ENCODE measurements around the gene PGM1.

PGM1 gene

DNA sequence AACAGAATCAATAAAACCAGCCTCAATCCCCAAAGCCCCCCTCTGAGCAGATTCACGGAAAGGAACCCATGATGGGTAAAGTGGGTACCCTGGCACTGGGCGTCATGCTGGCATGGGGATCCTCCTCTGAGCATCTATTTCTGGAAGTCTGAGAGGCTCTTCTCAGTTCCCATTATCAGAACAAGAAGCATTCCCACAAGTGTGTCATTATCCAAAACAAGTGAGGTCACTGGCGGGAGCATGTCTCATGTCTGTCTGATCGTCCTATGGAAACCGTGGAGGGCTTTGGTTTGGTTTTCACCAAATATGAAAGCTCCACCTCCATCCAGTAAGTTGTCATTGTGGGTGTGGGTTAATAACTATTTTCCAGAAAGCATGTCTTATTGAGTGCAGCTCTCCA is 70.7 kb downstream of the PGM1 start:
- DNase-seq (ENCODE audit: low read depth in 1 of 2, low spot score in 1 of 2): no peak

DNA sequence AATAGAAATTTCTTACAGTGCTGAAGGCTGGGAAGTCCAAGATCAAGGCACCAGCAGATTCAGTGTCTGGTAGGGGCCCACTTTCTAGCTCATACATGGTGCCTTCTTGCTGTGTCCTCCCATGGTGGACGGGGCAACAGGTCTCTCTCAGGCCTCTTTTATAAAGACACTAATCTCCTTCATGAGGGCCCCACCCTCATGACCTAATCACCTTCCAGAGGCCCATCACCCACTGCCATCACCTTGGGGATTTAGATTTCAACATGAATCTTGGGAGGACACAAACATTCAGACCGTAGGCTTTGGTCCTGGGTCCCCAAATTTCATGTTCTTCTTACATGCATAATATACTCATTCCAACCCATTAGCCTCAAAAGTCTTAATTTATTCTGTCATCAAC is 71.5 kb downstream of the PGM1 start:
- no peak for DNase-seq (ENCODE audit: low read depth in 1 of 2, low spot score in 1 of 2)

DNA sequence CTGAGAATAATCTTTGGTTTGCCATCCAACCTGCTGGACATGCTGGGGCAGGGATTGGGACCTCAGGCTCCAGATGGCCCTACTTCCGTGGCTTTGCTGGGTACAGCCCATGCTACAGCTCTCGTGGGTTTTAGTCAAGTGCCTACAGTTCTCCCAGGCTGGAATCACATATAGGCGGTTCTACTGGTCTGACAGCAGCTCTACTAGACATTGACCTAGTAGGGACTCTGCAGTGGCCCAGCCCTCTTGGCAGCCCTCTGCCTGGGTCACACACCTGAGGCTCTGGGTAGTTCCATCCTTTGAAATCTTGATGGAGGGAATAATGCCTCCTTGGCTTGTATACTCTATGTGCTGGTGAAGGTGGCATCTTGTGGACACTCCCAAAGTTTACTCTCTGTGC is 72.2 kb downstream of the PGM1 start:
- no peak for DNase-seq (ENCODE audit: low read depth in 1 of 2, low spot score in 1 of 2)

DNA sequence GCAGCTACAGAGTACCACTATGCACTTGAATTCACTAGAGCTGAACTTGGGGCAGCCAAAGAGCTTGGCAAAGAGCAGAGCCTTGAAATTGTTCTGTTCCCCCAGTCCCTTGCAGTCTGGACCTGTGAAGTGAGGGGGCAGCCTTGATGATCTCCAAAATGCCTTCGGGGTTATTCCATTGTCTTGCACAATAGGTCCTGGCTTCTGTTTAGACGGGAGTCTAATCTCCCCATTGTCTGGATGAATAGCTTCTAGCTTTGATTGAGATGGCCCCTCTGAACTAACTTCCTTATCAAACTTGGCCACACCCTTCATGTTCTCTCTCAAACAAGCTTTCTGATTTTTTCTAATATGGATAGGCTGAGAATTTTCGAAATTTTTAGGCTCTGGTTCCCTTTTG is 72.6 kb downstream of the PGM1 start:
- DNase-seq (ENCODE audit: low read depth in 1 of 2, low spot score in 1 of 2): no peak

DNA sequence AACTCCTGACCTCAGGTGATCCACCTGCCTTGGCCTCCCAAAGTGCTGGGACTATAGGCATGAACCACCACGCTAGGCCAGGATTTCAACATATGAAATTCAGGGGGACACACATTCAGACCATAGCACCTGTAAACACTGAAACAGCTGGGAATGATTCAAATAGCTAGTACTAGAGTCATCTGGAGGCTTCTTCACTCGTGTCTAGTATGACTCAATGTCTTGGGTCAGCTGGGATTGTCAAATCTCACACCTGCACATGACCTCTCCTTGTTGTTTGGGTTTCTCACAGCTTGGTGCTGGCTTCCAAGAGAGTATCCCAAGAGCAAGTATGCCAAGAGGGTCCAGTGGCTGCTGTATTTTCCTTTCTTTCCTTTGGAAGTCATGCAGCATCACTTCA is 75.1 kb downstream of the PGM1 start:
- DNase-seq (ENCODE audit: low read depth in 1 of 2, low spot score in 1 of 2): no peak

DNA sequence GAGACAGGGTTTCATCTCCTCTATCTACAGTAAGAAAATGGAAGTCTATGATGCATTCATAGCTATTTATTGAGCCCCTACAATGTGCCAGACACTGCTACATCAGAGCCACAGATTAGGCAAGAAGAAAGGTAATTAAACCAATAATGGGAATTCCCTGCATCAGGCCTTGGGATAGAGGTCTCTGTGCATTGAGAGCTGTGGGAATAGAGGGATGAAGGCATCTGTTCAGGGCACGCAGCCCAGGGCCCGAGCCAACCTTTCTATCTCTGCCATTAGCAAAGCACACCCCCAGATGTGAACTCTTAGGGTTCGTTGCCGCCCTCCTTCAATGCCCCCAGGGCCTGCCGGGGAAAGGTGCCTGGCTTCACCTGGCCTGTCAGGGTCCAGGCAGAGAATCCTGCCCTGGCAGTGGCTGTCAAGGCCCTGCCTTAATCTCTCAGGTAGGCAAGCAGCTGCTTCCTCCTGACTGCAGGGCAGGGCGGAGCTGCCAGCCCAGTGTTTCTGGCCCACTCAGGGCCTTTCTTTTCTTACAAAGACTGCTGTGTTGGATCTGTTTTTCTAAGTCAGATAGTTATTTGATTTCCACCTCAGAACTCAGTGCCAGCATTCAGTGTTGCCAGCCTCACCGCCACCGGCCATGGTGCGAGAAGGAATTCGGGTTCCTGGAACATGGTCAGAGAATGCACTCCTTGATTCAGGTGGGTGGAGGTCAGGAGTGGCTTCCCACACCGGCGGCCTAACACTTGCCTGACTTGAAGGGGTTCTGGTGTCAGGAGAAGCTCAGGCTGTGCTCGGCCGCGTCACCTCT is 76.1 kb downstream of the PGM1 start:
- DNase-seq (ENCODE audit: low read depth in 1 of 2, low spot score in 1 of 2): no peak

DNA sequence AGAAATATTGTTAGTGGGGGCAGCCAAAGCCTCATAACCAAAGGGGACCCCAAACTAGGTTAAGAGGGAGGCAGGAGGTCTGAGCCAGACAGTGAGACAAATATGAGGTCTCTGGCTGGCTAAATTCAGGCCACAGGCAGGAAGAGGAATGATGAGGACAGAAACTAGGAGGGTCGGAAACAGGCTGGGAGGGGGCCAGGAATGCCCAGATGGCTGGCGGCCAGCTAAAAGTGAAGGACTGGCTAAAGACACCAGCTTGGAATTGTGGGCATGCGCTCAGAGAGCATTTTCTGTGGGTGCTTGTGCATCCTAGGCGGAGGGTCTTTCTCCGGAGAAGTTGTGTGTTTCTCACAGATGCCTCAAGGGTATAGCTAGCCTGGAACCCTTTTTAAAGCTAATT is 77.0 kb downstream of the PGM1 start:
- DNase-seq (ENCODE audit: low read depth in 1 of 2, low spot score in 1 of 2): no peak

DNA sequence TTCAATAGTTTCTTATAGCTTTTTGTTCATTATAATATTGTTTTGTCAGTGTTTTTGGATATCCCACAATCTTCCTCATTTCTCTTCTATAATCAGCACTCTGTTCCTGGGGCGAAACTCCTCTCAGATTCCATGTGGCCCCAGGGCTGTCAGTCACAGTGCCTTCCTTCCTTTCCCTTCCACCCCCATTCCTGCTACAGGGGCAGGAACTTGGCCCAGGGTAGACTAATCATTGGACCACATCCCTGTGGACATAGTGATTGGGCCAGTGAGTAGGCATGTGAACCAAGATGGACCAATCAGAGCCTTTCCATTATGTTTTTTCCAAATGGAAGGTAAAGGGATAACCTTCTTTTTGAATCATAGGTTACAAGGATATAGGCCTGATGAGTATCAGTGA is 78.3 kb downstream of the PGM1 start:
- no peak for DNase-seq (ENCODE audit: low read depth in 1 of 2, low spot score in 1 of 2)

DNA sequence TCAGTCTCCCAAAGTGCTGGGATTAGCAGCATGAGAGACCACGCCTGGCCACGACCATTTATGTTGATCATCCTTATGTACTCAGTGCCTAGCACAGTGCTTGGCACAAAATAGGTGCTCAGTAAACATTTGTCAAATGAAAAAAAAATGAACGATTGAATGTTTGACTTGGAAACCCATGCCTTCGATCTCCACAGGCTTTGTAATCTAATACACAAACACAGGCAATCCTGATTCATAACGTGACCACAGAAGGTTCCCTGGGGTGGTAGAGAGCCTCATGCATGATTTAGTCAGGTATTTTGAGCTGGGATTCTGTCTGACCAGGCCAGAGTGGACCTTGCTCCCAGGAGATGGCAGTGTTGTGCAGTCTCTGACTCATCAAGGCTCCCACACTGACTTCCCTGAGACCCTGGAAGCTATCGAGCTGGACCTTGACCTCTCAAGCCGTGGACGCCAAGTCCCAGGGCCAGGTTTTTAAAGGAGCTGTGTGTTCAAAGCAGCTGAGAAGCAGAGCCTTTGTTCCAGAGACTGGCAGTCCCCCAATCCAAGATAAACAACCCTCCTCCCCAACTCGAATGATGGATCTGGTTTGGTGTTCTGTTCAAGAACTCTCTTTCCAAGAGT is 81.1 kb downstream of the PGM1 start:
- no peak for DNase-seq (ENCODE audit: low read depth in 1 of 2, low spot score in 1 of 2)

DNA sequence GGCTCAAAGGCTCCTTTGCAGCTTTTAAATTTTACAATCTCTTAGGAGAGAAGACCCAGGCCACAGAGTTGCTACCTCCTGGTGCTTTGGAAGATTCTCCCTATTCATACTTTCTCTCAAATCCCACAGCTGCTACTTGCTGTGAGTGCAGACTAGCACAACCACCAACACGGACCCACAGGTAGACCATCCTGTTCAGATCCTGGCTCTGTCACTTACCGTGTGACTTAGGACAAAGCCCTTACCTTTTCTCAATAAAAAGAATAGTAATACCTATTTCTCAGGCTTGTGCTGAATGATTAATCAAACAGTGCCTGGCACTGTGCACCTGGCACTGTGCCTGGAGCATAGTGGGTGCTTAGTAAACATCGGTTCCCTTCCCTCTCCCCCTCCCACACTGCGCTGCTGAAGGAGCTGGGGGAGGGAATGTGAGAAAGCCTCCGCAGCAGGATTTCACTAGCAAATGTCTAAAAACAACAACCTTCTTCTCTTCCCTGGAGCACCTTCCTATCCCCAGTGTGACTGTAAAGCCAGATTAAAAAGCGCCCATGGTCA is 81.7 kb downstream of the PGM1 start:
- DNase-seq (ENCODE audit: low read depth in 1 of 2, low spot score in 1 of 2): no peak

DNA sequence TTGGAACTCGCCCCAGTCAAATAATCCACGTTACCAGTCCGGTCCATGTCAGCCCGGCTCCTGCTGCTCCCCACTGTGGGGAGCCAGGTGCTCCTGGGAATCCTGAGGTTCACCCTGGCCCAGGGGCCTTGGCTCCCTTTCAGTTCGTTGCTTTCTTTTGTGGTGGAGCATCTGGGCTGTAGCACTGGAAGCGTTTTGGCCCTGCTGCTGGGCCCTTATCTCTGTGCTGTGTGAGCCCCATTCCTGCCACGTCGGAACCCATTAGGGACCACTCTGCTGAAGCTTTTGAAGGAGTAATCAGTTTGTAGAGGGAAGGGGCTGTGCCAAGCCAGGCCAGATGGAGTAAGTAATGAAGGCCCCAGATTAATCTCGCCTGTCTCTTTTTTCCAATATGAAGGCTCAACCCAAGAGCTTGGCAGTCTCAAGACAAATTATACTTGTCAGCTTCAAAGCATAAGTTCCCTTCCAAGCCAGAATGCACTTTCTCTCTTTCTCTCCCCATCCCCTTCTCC is 82.3 kb downstream of the PGM1 start:
- DNase-seq (ENCODE audit: low read depth in 1 of 2, low spot score in 1 of 2): no peak

DNA sequence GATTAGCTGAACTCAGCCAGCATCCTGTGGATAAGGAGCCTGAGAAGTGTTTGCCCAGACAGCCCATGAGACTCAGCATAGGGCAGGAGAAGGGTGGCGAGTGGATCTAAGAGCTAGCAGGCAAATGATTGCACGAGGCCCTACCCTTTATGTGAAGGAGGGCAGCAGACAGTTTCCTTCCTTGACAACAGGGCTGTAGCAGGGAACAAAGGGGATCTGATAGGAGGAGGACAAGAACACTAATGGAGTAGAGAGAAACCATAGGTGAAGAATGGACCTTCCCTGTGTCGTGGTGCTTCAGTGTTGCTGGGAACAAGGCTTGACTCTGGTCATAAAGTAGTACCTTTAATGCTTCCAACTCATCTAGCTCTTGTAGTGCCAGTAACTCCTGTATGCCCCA is 84.3 kb downstream of the PGM1 start:
- DNase-seq (ENCODE audit: low read depth in 1 of 2, low spot score in 1 of 2): no peak

DNA sequence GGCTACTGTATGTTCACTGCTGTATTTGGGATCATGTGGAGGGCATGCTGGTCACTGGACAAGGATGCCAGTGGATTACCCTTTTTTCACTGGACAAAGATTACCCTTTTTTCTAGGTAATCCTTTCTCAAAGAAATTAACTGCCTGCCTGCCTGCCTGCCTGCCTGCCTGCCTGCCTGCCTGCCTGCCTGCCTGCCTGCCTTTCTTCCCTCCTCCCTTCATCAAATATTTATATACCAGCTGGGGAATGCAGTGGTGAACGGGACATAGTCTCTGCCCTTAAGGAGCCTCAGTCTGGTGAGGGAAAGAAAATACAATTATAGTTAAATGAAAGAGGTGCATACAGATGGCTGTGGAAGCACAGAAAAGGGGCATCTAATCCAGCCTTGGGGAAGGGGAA is 85.0 kb downstream of the PGM1 start:
- no peak for DNase-seq (ENCODE audit: low read depth in 1 of 2, low spot score in 1 of 2)

DNA sequence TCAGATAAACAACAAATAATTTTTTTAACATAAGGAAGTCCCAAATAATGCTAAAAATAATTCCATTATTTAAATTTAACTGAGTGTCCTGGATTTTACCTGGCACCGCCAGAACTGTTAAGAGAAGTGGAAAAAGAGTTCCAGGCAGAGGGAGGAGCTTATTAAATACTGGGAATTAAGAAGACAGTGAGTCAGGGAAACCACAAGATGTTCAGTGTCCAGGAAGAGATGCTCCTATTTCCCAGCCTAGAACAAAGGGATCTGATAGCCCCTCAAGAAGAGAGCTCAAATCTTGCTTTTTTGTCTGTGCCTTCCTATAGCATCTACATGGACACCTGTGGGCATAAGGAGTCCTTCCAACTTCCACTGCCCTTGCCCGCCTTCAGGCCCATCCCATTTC is 85.9 kb downstream of the PGM1 start:
- no peak for DNase-seq (ENCODE audit: low read depth in 1 of 2, low spot score in 1 of 2)

DNA sequence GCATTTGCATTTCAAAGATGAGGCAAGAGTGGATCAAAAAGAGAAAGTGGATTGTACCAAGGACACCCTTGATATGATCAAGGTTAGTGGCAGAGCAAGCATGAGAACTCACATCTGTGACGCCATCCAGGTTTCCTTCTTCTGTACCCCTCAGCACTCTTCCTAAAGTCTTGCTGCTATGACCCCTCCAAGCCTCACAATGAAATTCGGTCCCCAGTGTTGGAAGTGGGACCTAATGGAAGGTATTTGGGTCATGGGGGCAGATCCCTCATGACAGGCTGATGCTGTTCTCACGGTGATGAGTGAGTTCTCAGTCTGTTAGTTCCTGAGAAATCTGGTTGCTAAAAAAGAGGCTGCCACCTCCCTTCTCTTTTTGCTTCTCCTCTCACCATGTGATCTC is 86.4 kb downstream of the PGM1 start:
- no peak for DNase-seq (ENCODE audit: low read depth in 1 of 2, low spot score in 1 of 2)

DNA sequence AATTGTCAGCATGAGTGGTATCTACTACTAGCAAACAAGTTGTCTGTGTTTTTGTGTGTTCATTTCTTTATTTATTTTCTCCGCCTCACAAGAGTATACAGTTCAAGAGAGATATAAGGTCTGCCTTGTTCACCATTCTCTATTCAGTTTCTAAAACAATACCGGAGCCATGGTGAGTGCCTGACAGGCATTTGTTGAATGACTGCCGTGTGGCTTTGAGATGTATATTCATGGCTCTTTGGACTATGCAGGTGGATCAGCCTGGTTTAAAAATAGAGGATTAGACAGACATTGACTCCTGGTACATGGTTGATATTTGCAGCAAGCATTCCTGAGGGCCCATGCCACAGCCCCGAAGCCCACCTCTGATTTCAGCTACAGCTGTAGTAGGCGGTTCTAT is 89.7 kb downstream of the PGM1 start:
- no peak for DNase-seq (ENCODE audit: low read depth in 1 of 2, low spot score in 1 of 2)

DNA sequence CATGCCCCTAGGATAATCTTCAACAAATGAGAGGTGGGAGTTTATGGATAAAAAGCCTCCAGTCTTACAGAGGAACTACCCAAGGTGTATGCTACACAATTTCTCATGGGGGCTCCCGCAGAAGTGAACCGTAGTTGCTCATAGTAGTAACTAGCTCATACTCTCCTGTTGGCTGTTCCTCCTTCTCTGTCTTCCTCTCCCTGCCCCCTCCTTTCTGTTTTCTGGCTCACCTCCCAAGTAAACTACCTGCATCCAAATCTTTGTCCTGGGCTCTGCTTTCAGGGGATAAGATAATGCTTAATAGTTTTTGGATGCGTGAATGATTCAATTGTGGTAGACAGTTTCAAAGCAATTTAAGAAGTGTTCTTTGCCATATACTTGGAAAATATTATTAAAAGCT is 90.5 kb downstream of the PGM1 start:
- no peak for DNase-seq (ENCODE audit: low read depth in 1 of 2, low spot score in 1 of 2)

DNA sequence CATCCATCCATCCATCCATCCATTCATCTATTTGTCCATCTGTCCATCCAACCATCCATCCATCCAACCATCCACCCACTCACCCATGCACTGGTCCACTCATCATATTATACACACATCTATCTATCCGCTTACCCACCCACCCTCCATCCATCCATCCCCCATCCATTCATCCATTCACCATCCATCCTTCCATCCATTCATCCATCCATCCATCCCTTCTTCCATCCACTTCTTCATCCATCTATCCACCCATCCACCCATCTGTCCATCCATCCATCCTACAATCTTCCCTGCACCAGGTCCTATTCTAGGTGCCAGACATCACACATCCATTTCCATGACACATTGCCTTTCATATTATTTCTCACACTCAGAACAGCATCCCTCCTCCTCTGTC is 93.5 kb downstream of the PGM1 start:
- DNase-seq (ENCODE audit: low read depth in 1 of 2, low spot score in 1 of 2): no peak

DNA sequence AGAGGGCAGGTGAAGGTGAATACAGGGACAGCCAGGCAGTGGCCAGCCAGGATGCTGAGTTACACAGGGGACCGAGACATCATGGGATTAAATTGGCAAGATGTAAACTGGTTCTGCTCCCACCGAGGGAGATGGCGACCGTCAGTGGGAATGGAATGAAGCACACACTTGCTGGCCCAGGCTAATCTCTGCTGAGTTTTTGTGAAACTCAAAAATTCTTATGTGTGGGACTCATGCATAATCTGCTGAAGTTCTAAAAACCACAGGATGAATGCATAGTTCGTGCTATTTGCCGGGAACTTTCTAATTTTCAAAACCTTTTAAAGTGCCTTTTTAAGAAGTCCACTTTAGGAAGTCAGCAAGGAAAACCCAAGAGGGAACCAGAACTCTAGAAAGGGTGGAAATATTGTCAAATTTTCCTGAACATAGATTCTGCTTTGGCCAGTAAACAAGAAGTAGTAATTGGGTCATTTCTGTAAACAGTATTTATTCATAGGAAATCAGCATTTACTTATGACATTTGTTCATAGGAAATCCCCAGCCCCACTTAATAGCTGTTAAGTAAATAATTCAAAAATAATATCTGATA is 95.2 kb downstream of the PGM1 start:
- no peak for DNase-seq (ENCODE audit: low read depth in 1 of 2, low spot score in 1 of 2)

DNA sequence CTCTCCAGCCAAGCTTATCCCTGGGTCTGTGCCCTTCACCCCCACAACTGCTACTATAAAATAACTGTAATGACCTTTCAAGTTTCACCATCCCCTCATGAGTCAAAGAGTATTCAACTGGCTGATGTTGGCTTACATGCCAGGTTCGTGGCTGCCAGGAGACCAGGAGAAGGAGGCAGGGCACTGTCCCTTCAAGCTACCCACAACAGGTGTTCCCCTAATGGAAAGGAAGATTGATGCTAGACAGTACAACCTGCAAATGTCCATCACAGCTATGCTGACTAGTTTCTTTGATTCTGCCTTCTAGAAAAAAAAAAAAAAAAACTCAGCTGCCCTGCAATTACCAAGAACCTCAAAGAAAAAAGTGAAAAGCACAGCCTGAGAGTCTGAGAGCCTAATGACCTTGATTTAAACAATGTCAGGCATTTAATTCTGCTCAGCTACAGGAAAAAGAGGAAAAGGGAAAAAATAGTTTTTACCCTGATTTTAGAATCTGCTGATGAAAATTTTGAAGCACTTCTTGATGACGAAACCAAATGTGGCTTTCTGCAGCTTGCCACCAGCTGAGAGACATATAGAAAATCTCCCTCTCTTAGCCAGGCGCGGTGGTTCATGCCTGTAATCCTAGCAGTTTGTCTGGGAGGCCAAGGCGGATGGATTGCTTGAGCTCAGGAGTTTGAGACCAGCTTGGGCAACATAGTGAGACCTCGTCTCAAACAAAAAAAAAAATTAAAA is 97.9 kb downstream of the PGM1 start:
- no peak for DNase-seq (ENCODE audit: low read depth in 1 of 2, low spot score in 1 of 2)

DNA sequence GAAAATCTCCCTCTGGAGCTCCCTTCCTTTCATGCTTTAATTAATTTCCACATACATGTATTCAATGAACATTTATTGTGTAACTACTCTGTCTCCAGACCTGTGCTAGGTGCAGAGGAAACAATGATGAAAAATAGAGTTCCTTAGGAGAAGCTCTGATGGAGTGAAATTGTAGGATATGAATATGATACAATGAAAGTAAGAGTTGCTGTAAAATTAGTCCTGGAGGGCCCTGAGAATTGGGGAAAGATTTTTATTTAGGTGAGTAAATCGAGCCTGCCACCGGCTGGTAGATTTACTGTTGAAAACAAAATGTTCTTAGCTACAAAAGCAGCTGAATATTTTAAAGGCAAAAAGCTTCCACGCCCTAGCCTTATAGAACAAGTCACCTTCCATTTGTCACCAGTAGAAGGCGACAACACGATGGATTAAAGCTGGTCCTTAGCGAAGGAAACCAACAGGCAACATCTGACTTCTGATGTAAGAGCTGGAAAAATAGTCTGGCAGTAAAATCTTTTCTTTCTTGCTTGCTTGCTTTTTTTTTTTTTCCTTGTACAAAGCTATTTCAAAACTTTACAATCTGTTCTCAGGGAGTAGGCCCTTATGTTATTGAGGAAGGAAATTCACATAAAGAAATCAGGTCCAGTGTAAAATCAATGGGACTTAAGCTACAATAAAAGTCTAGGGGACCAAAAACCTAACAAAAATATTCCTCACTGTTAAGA is 98.7 kb downstream of the PGM1 start:
- no peak for DNase-seq (ENCODE audit: low read depth in 1 of 2, low spot score in 1 of 2)
